NK-92 (cell line): ENCODE results near the gene ITGB1BP1.

ENCODE experiments used
- DNase-seq: peaks from one replicate; lab custom pipeline; 2025; ENCODE audit not compliant: unreplicated experiment; lab: John Stamatoyannopoulos, UW

Gene ITGB1BP1

DNA sequence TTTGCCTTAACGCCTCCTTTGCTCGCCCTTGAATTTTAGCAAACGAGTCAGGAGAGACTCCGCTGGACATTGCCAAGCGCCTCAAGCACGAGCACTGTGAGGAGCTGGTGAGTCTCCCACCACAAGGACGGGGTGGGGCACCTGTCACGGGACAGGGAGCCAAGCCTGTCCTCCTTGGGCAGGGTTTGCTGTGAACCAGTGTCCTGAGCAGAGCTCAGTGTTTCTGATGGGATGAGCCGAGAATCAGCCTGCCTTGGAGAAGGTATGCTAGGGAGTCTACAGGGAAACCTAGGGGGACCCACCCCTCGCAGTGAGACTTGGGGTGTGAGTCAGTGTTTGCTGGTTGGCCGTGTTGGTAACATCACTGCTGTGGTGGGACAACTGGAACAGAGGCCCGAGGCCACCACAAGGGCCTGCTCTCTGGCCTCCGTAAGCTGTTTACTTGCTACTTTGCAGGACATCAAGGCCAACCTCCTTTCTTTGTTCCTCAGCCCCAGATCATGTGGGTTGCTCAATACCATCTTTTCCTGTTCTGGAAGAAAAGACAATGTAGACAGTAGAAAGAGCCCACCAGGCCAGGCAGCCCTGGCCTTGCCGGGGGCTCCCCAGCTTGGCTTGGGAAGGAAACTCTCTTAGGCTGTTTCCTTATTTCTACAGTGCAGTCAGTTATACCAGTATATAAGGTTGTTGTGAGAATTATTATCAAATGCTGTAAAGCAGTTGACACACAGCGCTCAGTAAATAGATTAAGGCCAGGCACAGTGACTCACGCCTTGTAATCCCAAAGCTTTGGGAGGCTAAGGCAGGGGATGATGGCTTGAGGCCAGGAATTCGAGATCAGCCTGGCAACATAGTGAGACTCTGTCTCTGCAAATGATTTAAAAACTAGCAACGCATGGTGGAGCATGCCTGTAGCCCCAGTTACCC is 42.4 kb downstream of the ITGB1BP1 start:
- DNase-seq = no peak

- DNase-seq = no peak
Measured at GRCh38 chr2:9379391-9379755, 44.0 kb downstream of the ITGB1BP1 start.

DNA sequence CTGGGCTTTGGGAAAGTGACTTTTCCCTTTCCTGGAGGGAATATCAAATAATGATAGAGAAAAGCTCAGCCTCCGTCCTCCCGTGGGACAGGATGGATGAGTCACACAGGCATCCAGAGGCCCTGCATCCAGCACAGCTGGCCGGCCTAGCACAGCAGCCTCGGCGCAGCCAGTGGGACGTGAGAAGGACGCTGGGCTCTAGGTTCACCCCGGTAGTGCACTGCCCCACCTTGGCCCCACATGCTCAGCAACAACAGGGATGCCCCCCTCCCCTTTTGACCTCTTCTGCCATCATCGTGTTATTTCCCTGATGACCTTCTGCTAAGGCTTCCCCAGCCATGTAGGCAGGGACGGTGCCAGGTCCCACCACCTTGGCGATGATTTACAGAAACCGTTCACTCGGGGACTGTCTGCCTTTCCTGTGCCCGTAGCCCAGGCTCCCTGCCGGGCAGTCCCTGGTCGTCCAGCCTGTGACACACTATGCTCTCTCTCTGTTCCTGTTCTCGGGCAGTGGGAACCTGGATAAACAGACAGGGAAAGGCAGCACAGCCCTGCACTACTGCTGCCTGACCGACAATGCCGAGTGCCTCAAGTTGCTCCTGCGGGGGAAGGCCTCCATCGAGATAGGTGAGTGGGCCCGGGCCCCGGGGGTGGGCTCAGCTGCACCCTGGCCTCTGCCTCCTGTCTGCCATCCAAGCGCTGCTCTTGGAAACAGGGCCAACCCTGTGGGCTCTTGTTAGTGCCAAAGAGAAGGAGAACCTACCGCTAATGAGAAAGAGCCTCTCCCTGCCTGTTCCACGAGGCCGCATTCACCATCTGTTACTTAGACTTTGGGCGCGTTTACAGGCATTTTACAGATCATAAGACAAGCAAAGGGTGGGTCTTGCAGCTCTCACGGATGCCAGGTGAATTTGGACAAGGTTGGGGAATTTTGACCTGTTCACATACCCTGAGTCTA is 44.6 kb downstream of the ITGB1BP1 start:
- DNase-seq = no peak

GRCh38 chr2:9377461-9378097 is 45.7 kb downstream of the ITGB1BP1 start:
- no peak for DNase-seq

DNA sequence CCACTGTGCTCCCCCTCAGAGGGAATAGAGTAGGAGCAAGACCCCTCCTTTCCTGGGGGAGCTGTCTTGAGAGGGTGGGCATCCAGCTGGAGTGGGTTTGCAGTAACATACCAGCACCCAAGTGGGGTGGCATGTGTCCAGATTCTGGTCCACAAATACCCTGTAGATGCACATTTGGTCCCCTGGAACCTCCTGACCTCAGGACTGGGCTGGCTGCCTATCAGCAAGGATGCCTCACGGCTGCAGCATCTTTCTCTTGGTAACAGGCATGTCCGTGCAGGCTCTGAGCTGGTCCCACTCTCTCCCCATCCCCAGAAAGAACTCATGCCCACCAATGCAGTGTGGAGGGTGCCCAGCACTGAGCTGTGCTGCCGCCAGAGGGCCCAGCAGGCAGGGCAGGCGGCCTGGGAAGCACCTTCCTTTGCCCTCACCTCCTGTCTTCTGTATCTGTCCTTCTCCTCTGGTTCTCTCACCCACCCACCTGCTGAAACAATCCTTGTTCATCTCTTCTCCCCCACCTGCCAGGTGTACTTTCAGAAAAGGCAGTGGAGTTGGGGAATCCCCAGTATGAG is 47.4 kb downstream of the ITGB1BP1 start:
- no peak for DNase-seq

DNA sequence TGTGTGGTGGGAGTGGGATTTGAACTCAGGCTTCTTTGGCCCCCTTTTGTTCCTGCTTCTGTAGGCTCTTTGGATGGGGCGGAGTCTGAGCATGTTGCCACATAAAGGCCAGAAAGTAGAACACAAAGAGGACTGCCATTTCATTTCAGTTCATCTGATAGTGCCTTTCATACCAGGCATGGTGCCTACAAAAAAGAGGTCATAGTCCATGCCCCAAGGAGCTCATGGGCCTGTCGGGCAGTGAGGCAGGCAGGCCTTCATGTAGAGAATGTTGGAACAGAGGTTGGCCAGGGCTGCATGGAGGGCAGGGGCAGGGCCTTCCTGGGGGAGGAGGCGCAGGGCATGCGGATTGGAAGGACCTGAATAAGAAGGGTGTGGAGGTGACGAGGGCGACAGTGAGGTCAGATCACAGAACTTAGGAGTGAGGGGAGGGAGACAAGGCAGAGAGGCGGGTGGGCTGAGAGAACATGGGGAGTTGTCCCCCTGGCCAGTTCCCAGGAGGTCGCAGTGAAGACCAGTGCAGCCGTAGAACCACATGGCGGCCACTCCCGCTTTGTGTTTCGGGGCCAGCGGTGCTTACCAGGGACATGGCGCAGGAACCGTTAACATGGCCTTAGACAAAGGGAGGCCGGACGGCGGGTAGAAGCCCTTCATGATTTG is 49.1 kb downstream of the ITGB1BP1 start:
- no peak for DNase-seq

DNA sequence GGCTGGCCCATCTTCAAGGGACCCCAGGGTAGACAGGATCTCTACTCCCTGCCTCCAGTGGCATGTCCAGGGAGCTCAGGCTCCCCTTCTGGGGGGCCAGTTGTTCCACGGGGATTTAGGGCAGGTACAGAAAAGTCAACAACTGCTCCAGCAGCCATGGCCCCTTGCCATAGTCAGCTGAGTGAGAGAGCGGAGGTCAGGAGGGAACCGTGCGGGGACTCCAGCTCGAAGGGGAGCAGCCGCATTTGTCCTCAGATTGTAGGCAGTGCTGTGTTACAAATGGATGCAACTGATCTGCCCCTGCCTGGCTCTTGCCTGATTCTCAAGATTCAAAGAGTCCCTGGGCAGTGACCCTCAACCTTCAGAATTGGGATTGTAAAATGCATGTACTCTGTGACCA is 49.9 kb downstream of the ITGB1BP1 start:
- no peak for DNase-seq

GRCh38 chr2:9373047-9373446 is 50.3 kb downstream of the ITGB1BP1 start:
- DNase-seq = no peak

GRCh38 chr2:9370746-9371145 is 52.6 kb downstream of the ITGB1BP1 start:
- no peak for DNase-seq

DNA sequence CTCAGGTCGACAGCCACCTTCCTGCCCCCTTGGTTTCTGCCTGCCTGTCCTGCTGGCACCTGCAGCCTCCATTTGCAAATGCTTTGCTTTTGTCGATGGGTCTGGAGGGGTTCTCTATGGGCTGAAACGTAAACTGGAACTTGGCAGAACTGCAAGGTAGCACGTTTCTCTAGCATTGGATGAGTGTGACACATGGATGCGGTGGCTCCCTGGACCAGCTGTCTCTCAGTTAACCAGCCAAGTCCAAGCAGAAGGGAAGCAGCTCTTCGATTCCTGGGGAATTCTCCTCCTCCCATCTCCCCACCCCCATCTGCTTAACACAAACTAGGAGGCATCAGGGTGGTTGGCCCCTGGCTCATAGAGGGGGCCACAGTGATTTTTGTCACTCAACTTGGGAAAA is 57.3 kb downstream of the ITGB1BP1 start:
- no peak for DNase-seq

- DNase-seq = no peak
Measured at GRCh38 chr2:9365498-9366019, 57.8 kb downstream of the ITGB1BP1 start.

DNA sequence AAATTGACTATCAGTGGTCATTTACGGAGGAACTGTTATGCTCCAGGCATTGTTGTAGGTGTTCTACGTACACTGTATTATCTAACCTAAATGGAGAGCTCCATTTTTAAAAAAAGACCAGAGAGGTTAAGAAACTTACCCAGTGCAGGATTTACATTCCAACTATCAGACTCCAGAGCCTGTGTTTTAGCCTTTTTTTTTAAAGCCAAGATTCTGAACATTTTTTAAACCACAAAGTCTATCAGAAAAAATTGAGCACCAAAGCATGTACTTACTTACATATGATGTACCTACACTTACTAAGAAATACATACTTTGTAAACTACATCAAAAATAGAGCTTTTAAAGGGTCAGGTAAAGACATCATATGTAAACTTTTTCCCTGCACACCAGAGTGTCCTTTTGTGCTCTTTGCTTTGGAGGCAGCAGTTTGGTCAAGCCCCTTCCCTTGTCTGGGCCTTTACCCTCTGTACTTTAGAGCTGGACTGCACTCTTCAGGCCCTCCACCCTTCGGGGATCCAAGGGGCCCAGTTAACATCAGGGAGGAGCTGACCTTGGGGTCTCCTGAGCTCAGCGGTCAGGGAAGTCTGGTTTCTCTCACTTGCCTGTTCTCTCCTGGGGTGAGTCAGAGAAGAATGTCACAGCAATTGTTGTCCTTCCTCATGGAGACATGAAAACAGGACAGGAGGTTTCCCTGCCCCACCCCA is 58.4 kb downstream of the ITGB1BP1 start:
- no peak for DNase-seq

DNA sequence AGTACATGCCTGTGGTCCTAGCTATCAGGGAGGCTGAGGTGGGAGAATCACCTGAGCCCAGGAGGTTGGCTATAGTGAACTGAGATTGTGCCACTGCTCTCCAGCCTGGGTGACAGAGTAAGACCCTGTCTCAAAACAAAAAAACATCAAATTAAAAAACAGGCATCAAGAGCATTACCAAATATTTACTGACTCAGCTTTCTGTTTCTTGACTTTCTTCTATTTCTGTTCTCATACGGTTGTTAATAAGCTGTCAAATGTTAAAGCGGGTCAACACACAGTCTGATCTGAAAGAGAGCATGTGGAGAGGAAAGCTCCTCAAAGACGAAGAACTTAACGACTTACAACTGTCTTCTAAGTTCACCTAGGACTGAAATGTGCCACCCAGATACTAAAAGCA is 59.0 kb downstream of the ITGB1BP1 start:
- no peak for DNase-seq

DNA sequence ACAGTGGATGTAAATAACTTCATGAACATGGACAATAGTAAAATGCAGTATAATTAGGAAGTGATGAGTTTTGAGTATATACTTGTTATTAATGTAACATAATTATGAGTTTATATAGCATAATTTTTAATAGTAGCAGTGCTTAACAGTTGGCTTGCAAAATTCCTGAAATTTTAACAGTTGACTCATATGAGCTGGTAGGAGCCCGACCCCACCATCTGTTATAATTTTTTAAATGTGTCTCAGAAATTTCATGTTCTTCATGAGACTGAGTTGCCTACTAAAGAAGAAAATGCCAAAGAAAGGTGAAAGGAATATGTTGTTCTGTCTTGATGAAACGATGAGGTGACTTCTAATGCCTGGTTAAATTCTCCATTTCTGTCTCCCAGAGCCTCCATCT is 62.6 kb downstream of the ITGB1BP1 start:
- DNase-seq = no peak

DNA sequence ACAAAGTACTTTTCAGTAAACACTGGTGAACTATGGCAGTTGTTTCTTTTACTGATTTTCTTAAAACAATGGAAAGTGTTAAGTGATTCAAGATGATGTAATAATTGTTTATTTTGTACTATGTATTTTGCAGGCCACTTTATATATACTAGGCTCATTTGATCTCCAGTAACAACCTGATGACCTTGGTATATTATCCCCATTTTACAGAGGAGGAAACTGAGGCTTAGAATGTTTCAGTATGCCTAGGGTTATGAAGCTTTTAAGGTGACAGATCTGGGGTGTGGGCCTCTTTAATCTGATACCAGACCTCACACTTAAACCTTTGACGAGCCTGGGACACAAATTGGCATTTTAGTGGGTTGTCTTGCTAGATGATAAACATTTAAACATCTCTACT is 63.2 kb downstream of the ITGB1BP1 start:
- no peak for DNase-seq

DNA sequence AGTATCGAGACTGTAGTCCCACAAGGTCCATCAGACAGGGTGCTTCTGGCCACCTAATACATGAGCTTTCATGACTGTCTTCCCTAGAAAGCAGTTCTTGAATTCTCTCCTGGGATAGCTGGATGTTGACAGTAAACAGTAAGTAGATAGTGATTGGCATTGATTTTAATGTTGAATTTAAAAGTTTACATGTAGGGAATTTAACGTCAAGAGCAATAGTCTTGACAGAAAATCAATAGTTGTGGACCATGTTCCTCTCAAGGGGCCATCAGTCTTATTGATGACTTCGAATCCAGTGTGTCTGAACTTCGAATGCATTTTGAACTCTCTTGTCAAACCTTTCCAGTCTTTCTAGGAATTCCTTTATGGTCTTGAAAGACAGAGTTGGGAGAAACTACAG is 63.9 kb downstream of the ITGB1BP1 start:
- no peak for DNase-seq

- no peak for DNase-seq
Measured at GRCh38 chr2:9358846-9359245, 64.5 kb downstream of the ITGB1BP1 start.

GRCh38 chr2:9356261-9356660 is 67.1 kb downstream of the ITGB1BP1 start:
- DNase-seq = no peak

DNA sequence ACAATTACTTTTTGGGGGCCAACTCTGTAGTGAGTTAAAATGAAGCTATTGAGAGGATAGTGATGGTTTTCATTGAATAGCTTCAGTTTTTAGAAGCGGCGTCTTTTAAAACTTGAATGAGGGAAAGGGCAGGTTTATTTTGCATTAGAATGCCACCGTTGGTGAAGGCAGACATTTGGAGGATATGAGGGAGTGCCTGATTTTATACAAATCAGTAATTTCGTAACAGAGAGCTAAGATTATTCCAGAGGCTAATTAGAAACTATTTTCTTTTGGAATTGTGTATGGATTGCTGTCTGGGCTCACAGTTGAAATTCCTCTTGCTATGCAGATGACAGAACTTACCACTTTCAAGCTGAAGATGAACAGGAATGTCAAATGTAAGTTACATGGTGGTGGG is 67.6 kb downstream of the ITGB1BP1 start:
- no peak for DNase-seq

DNA sequence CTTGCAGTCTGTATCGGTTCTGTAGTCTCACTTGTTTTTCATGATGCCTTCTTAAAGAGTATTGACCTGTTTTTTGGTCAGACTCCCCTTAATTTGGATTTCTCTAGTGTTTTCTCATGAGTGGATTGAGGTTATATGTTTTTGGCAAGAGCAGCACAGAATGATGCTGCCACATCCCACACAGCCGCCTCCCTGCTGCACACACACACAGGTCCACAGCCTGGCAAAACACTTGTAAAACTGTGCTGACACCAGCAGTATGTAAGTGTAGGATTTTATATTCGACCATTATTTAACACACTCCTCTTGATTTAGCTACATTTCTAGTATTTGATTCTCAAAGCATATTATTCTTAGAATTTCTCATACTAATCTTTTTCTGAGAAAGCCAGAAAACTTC is 68.1 kb downstream of the ITGB1BP1 start:
- no peak for DNase-seq
